HL-60 (cell line): ENCODE results near the gene ISCU.
"Not testable (repeated sequence)": the region's sequence is repeated elsewhere in the genome, so short reads cannot be mapped to it uniquely, and the experiment has no call there.

Experiments
- DNase-seq, 2 experiments: peaks; one replicate each; pipeline ENCODE4 v3.0.0-alpha.2; 2010 to 2020; ENCODE audit warnings: low read depth in 1 of 2, low spot score in 1 of 2
- H3K27ac ChIP-seq: fragments of 250-450 bp; sonication (Bioruptor Pico); replicated peaks from 2 replicates; pipeline ENCODE4 v1.5.1; 2020; ENCODE audit warnings: mild to moderate bottlenecking, moderate library complexity
- H3K27me3 ChIP-seq: fragments of 250-450 bp; sonication (Bioruptor Pico); 2 replicates; pipeline ENCODE4 v1.5.1; 2021; ENCODE audit warnings: mild to moderate bottlenecking, moderate library complexity; ENCODE audit not compliant: insufficient read depth, poor library complexity, severe bottlenecking
- H3K4me3 ChIP-seq: replicated peaks from 2 replicates; pipeline ENCODE4 v1.5.1; 2011; ENCODE audit warnings: mild to moderate bottlenecking, control low read depth, low read length; ENCODE audit not compliant: insufficient read depth
- CTCF ChIP-seq: IDR thresholded peaks from one replicate; pipeline ENCODE4 v1.5.1; 2011; ENCODE audit warnings: low read length, control low read depth, inconsistent platforms; ENCODE audit not compliant: insufficient read depth
- GABPA ChIP-seq: IDR thresholded peaks from 2 replicates; pipeline ENCODE4 v1.6.1; 2012; ENCODE audit warnings: low read depth
- POLR2AphosphoS5 ChIP-seq: IDR thresholded peaks from 2 replicates; pipeline ENCODE4 v1.6.1; 2012; ENCODE audit warnings: low read depth
- REST ChIP-seq: IDR thresholded peaks from 2 replicates; pipeline ENCODE4 v1.6.1; 2012; ENCODE audit warnings: low read depth; ENCODE audit not compliant: insufficient replicate concordance
- SPI1 ChIP-seq: IDR thresholded peaks from 2 replicates; pipeline ENCODE4 v1.6.1; 2012; ENCODE audit warnings: low read depth, mild to moderate bottlenecking, borderline replicate concordance

The ISCU gene

GRCh38 chr12:108589840-108590229 lies 27.4 kb downstream of the ISCU start:
- H3K27ac ChIP-seq: no peak overlapping the region
- no peak for DNase-seq
- no peak overlapping the region for H3K4me3 ChIP-seq
- H3K27me3 ChIP-seq: no peaks in the 10 kb centered on the region
- no peak for TF ChIP-seq POLR2AphosphoS5
- no peak for TF ChIP-seq SPI1
- TF ChIP-seq REST: no peak
- no peak for TF ChIP-seq GABPA
- no peak for TF ChIP-seq CTCF

GRCh38 chr12:108590463-108590862 lies 28.1 kb downstream of the ISCU start:
- not testable (repeated sequence) for H3K27ac ChIP-seq, DNase-seq, H3K4me3 ChIP-seq, H3K27me3 ChIP-seq

GRCh38 chr12:108591267-108591980 lies 29.0 kb downstream of the ISCU start:
- no peak for DNase-seq
- H3K4me3 ChIP-seq: no peak overlapping the region
- no peaks in the 10 kb centered on the region for H3K27me3 ChIP-seq
- H3K27ac ChIP-seq: no peak overlapping the region
- no peak for TF ChIP-seq REST
- no peak for TF ChIP-seq SPI1
- TF ChIP-seq CTCF: no peak
- no peak for TF ChIP-seq GABPA
- TF ChIP-seq POLR2AphosphoS5: no peak

GRCh38 chr12:108592033-108592909 lies 29.9 kb downstream of the ISCU start:
- Histone ChIP-seq H3K27me3 (no peaks in the 10 kb centered on the region), H3K27ac (no peak overlapping the region), H3K4me3 (no peak overlapping the region)
- DNase-seq: no peak
- TF ChIP-seq REST: no peak
- TF ChIP-seq SPI1: no peak
- TF ChIP-seq POLR2AphosphoS5: no peak
- TF ChIP-seq GABPA: no peak
- TF ChIP-seq CTCF: no peak
